Measurements from ENCODE around the gene UBE2Q2.
"Not testable (repeated sequence)": the region's sequence is repeated elsewhere in the genome, so short reads cannot be mapped to it uniquely, and the experiment has no call there.

GRCh38 chr15:75797146-75797545 lies 46.1 kb upstream of the UBE2Q2 start:
- TF ChIP-seq CTCF (IDR thresholded peaks at IDR 0.05 in 8 of 11, conservative IDR thresholded peaks at IDR 0.05 in 3 of 11); POLR2A (IDR thresholded peaks at IDR 0.05); POLR2AphosphoS5 (IDR thresholded peaks at IDR 0.05): not testable (repeated sequence)

All from spleen (tissue), 7 donors.